GM19099 (cell line): ENCODE data around the gene RPTN.

ENCODE experiments used
- POLR2A ChIP-seq: IDR thresholded peaks from 3 replicates; pipeline ENCODE4 v1.6.1; 2011; ENCODE audit warnings: low read depth; ENCODE audit not compliant: insufficient read length; ENCODE audit errors: extremely low read depth

The RPTN gene

GRCh38 chr1:152143150-152143887 is 15.7 kb downstream of the RPTN start:
- no peak for TF ChIP-seq POLR2A

DNA sequence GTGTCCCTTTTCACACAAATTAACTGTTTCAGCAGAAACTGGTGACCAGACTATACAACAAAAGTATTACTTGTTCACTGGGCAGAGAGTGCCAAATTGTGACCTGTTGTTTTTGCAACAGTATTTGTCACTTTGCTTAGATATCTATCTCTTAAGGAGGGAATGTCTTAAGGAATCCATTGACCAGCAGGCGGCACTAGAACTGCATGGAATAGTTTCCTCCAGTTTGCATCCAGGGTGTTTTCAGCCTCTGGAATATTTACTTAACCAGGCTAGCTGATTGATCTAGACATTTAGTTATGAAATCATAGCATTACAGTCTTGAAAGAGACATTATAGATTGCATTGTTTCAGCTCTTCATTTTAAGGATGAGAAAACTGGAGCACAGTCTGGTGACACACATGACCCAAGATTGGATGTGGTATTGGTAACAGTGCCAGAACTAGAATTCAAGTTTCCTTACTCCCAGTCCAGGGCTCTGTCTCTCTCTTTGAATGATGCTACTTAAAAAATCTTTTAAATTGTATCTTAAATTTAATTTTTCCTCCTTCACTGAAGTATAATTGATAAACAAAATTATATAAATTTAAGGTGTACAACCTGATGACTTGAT is 16.9 kb downstream of the RPTN start:
- no peak for TF ChIP-seq POLR2A

- no peak for TF ChIP-seq POLR2A
Measured at GRCh38 chr1:152137215-152137614, 21.8 kb downstream of the RPTN start.

- TF ChIP-seq POLR2A, result no peak
Measured at GRCh38 chr1:152130186-152130585, 28.8 kb downstream of the RPTN start.

- TF ChIP-seq POLR2A, result no peak
Measured at GRCh38 chr1:152127673-152128072, 31.4 kb downstream of the RPTN start.

GRCh38 chr1:152125834-152126443 is 33.1 kb downstream of the RPTN start:
- no peak for TF ChIP-seq POLR2A

- TF ChIP-seq POLR2A, result no peak
Measured at GRCh38 chr1:152118915-152119314, 40.1 kb downstream of the RPTN start.

GRCh38 chr1:152115344-152115743 is 43.7 kb downstream of the RPTN start, which contains the start of gene TCHH:
TCHH (minus strand) TSS chr1:152115444; CDS start chr1:152114080, 1,364 bp downstream.
- no peak for TF ChIP-seq POLR2A

DNA sequence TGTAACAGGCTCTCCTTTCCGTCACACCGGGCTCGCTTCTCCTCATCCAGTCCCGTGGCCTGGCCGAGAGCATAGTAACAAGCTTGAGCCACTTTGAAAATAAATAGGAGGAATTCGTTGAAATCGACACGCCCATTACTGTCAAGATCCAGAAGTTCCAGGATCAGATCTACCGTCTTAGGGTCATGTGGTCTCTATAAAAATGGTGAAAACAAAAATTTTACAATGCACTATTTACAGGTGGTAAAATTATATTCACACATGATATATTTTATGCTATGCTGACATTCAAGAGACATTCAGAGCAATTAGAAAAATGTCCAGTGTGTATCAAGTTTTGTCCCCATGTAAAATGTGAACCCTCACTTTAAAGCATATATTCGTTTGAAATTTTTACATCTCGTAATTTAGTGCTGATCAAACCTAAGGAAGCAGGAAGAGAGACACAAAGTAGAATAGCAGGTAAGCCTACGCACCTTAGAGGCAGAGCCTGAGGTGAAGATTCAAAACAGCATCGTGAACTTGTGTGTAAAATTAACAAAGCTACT is 46.1 kb downstream of the RPTN start:
- TF ChIP-seq POLR2A, result no peak

- TF ChIP-seq POLR2A, result no peak
Measured at GRCh38 chr1:152112101-152112884, 46.7 kb downstream of the RPTN start.

- no peak for TF ChIP-seq POLR2A
Measured at GRCh38 chr1:152111515-152111968, 47.5 kb downstream of the RPTN start.

- TF ChIP-seq POLR2A, result no peak
Measured at GRCh38 chr1:152110860-152111514, 48.0 kb downstream of the RPTN start.

DNA sequence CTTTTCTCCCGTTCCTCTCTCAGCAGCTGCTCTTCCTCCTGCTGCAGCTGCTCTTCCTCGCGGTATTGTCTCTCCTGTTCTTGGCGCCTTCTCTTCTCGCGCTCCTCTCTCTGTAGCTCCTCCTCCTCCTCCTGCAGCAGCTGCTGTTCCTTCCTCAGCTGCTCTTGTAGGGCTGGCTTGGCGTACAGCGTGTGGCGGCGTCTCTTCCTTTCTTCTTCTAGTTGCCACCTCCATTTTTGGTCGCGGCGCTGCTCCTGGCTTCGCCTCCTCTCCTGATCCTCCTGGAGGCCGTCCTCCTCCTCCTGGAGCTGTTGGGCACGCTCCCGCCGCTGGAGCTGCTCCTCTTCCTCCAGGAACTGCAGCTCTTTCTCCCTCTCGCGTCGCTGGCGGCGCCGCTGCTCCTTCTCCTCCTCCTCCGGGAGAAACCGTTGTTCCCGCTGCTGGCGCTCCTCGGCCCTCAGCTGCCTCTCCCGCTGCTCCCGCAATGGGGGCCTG is 48.6 kb downstream of the RPTN start:
- TF ChIP-seq POLR2A, result no peak

DNA sequence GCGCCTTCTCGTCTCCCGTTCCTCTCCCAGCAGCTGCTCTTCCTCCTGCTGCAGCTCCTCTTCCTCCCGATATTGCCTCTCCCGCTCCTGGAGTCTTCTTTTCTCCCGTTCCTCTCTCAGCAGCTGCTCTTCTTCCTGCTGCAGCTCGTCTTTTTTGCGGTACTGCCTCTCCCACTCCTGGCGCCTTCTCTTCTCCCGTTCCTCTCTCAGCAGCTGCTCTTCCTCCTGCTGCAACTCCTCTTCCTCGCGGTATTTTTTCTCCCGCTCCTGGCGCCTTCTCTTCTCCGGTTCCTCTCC is 49.1 kb downstream of the RPTN start:
- TF ChIP-seq POLR2A, result no peak
